GM18505 (cell line): ENCODE data around the gene POMGNT2.
"Not testable (repeated sequence)": the region's sequence is repeated elsewhere in the genome, so short reads cannot be mapped to it uniquely, and the experiment has no call there.

ENCODE experiments used
- ATAC-seq: cut with Tn5 transposase; IDR thresholded peaks from one replicate; pipeline ENCODE4 v1.9.1; 2021; ENCODE audit not compliant: unreplicated experiment
- POLR2A ChIP-seq: IDR thresholded peaks from 4 replicates; pipeline ENCODE4 v1.6.1; 2011; ENCODE audit warnings: borderline replicate concordance; ENCODE audit not compliant: insufficient read depth, insufficient read length; ENCODE audit errors: extremely low read depth

Gene POMGNT2

GRCh38 chr3:43061101-43061895, 44.6 kb downstream of the POMGNT2 start:
- ATAC-seq: no peak
- TF ChIP-seq POLR2A: no peak

- no peak for ATAC-seq
- TF ChIP-seq POLR2A: no peak
These were observed 46.4 kb downstream of the POMGNT2 start for GRCh38 chr3:43059456-43059855.

DNA sequence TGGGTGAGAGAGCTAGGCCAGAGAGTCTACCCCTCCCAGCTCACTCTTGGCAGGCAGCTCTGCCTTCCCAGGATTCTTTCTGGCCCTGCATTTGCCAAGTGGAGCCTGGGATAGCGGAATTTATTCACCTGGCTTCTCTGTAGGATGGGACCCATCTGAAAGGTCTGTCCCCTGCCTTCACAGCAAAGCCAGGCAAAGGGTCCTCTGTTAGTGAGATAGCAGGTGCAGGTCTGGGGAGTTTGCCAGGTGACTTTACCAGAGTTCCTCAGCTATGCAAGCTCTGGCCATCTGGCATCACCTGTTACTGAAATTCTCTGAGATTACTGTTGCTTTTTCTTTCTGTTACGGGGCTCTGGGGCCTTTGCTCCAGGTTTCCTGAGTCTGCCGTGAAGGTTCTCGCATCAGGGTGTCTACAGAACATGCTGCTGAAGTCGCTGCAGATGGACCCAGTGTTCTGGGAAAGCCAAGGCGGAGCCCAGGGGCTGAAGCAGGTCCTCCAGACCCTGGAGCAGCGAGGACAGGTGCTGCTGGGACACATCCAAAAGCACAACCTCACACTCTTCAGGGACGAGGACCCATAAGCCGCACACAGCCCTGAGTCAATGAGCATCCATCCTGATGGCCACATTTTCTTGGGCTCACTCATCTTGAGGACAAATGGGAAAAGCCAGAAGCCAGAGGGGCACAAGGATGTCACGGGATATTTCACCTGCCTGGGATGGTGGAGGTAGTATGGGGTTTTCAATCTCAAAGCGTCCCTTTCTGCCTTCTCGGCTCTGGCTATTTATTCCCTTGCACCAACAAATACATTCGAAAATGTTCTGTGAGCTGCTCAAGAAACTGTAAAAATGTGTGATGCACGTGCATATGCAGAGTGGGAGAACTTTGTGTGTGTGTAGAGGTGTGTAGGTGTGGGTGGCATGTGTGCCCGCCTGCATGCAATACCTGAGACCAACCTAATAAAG, 49.8 kb downstream of the POMGNT2 start:
- ATAC-seq: no peak
- no peak for TF ChIP-seq POLR2A

- TF ChIP-seq POLR2A: no peak
- no peak for ATAC-seq
These were observed 50.5 kb downstream of the POMGNT2 start for GRCh38 chr3:43055393-43055792.

- no peak for ATAC-seq
These were observed 51.1 kb downstream of the POMGNT2 start for GRCh38 chr3:43054754-43055153.

DNA sequence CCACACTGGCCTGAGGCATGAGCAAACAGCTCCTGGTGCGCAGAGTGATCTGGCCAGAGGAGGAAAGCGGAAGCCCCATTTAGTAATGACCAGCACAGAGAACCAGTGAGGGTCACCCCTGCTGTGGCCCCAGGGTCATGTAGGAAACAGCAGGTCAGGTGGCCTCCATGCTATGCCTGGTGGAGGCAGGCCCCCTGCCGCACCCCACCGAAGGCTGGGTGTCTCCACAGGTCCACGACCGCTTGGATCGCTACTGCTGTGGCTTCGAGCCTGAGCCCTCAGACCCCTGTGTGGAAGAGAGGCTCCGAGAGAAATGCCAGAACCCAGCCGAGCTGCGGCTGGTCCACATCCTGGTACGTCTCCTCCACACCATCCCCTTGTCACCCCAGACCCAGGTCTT, 52.6 kb downstream of the POMGNT2 start:
- no peak for ATAC-seq

More at GRCh38 chr3:43054754-43055153, 51.1 kb downstream of the POMGNT2 start:
- TF ChIP-seq POLR2A: no peak

DNA sequence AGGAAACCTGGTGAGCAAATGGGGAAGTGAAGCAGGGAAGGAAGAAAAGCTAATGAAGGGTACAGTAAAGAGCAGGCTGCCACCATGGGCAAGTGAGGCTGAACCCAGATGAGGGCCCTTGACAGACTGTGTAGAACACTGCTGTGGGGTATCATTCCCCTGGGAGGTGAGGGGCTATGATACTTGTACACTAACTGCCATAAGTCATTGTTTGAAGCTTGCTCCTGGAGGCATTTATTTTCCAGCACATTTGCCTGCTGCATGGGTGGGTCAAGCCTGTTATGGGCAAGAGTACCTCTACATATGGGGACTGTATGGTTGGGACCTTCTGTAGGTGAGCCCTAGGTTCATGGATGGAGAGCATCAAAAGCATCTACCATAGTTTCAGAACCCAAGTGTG, 57.4 kb downstream of the POMGNT2 start:
- no peak for ATAC-seq
- no peak for TF ChIP-seq POLR2A

More for the DNA sequence above, 52.6 kb downstream of the POMGNT2 start:
- no peak for TF ChIP-seq POLR2A

DNA sequence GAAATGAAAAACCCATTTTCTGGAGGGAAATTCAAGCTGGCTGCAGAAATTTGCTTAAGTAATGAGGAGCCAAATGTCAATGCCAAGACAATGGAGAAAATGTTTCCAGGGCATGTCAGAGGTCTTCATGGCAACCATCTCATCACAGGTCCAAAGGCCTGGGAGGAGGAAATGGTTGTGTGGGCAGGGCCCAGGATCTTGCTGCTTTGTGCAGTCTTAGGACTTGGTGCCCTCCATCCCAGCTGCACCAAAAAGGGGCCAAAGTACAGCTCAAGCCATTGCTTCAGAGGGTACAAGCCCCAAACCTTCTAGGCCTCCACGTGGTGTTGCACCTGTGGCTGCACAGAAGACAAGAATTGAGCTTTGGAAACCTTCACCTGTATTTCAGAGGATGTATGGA, 59.3 kb downstream of the POMGNT2 start:
- no peak for TF ChIP-seq POLR2A
- no peak for ATAC-seq

- ATAC-seq: not testable (repeated sequence)
These were observed 60.8 kb downstream of the POMGNT2 start for GRCh38 chr3:43045079-43045478.

DNA sequence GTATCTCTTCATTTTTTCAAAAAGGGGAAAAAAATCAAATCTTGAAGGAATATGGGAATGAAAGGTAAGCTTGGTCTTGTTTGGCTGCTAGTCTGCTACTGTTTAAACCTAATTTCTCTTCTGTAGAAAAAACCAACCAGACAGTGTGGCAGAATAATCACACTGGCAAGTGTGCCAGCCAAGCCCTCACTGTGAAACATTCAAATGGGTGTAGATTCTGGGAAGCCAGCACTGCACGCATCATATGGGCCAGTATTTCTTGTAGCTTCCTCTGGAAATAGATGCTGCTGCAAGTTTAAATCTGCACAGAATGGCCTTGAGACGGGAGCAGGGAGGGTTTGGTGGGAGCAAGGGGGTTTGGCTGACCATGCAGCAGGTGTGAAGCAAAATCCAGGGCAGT, 62.1 kb downstream of the POMGNT2 start:
- no peak for ATAC-seq
- TF ChIP-seq POLR2A: no peak

- no peak for TF ChIP-seq POLR2A
- no peak for ATAC-seq
These were observed 62.7 kb downstream of the POMGNT2 start for GRCh38 chr3:43043071-43043766.

DNA sequence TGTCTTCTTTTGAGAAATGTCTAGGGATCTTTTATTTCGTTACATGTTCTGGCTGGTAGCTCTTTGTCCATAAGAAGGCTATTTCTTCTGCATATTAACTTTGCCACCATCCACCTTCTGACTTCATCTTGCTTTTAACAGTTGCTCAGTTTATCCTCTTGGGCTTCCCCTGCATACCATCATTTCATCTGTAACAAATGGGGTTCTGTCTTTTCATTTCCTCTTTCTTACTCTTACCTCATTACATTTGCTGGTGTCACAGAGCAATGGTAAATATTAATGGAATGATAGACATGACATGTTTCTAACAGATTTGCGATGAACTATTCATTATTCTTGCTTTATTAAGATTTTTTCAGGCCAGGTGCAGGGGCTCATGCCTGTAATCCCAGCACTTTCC, 64.4 kb downstream of the POMGNT2 start:
- no peak for TF ChIP-seq POLR2A
- ATAC-seq: no peak

GRCh38 chr3:43038010-43038409, 67.9 kb downstream of the POMGNT2 start:
- no peak for TF ChIP-seq POLR2A
- no peak for ATAC-seq
